H7 (cell line): ENCODE results near the gene PLA2G12B. TPM values are rescaled to one million over a fixed set of nuclear protein-coding genes. Genes with fewer than 3 reads are reported as not detected.
"Not testable (repeated sequence)": the region's sequence is repeated elsewhere in the genome, so short reads cannot be mapped to it uniquely, and the experiment has no call there.

ENCODE experiments used
- DNase-seq: peaks from one replicate; pipeline ENCODE4 v3.0.0; 2012
- H3K27me3 ChIP-seq: 2 replicates; pipeline ENCODE4 v1.6.0; 2011; ENCODE audit warnings: mild to moderate bottlenecking, low read length; ENCODE audit not compliant: control insufficient read depth, insufficient read depth
- H3K36me3 ChIP-seq: replicated peaks from 2 replicates; pipeline ENCODE4 v1.5.1; 2011; ENCODE audit warnings: low read length; ENCODE audit not compliant: control insufficient read depth, insufficient read depth
- H3K4me3 ChIP-seq: 2 replicates; pipeline ENCODE4 v1.5.1; 2011; ENCODE audit warnings: low read depth, mild to moderate bottlenecking, control low read depth, low read length, moderate library complexity; ENCODE audit not compliant: insufficient read depth
- total RNA-seq: library from RNA; depleted of rRNA; stranded (reverse); fragments of >200 nt; shearing (Covaris generic); gene quantifications from 2 replicates; pipeline ENCODE4 v1.2.3, GENCODE V29; 2014; rRNA removed

The PLA2G12B gene
- 0.14 and 0.33 TPM in 2 replicates for total RNA-seq

- Histone ChIP-seq H3K4me3 (no peak within 1 kb of the TSS), H3K36me3 (no peaks in the 10 kb centered on the region), H3K27me3 (no peaks in the 10 kb centered on the region)
- no peak for DNase-seq
Measured at GRCh38 chr10:72954596-72955554, at the start of gene PLA2G12B. Gene PLA2G12B (minus strand): TSS chr10:72954806. CDS start chr10:72954685, 121 bp downstream.

- H3K36me3 ChIP-seq, result no peaks in the 10 kb centered on the region; the same call in 1 of the 2 replicates
- H3K4me3 ChIP-seq, result no peak overlapping the region
- DNase-seq, result no peak
Measured at GRCh38 chr10:73003822-73004221, 49.2 kb upstream of the PLA2G12B start.

GRCh38 chr10:73000973-73001372 lies 46.4 kb upstream of the PLA2G12B start:
- Histone ChIP-seq H3K36me3 (no peaks in the 10 kb centered on the region), H3K27me3 (no peaks in the 10 kb centered on the region), H3K4me3 (no peak overlapping the region)
- no peak for DNase-seq

More at GRCh38 chr10:73003822-73004221, 49.2 kb upstream of the PLA2G12B start:
- no peaks in the 10 kb centered on the region for H3K27me3 ChIP-seq

- H3K36me3 ChIP-seq, result no peaks in the 10 kb centered on the region
- no peak for DNase-seq
- H3K4me3 ChIP-seq, result no peak overlapping the region
- H3K27me3 ChIP-seq, result no peaks in the 10 kb centered on the region
Measured at GRCh38 chr10:72997099-72997498, 42.5 kb upstream of the PLA2G12B start.

- H3K4me3 ChIP-seq, DNase-seq, H3K27me3 ChIP-seq, H3K36me3 ChIP-seq: not testable (repeated sequence)
Measured at GRCh38 chr10:72995459-72995858, 40.9 kb upstream of the PLA2G12B start.

GRCh38 chr10:72989771-72990170 lies 35.2 kb upstream of the PLA2G12B start:
- not testable (repeated sequence) for H3K27me3 ChIP-seq, DNase-seq

GRCh38 chr10:72984618-72985017 lies 30.0 kb upstream of the PLA2G12B start:
- H3K36me3 ChIP-seq, DNase-seq, H3K4me3 ChIP-seq, H3K27me3 ChIP-seq: not testable (repeated sequence)

More at GRCh38 chr10:72989771-72990170, 35.2 kb upstream of the PLA2G12B start:
- not testable (repeated sequence) for H3K4me3 ChIP-seq, H3K36me3 ChIP-seq

- no peak for DNase-seq
- no peaks in the 10 kb centered on the region for H3K27me3 ChIP-seq
- no peak overlapping the region for H3K4me3 ChIP-seq
- no peaks in the 10 kb centered on the region for H3K36me3 ChIP-seq
Measured at GRCh38 chr10:72981882-72982529, 27.4 kb upstream of the PLA2G12B start.

- no peak for DNase-seq
- H3K4me3 ChIP-seq, result no peak overlapping the region
- H3K27me3 ChIP-seq, result no peaks in the 10 kb centered on the region
- no peaks in the 10 kb centered on the region for H3K36me3 ChIP-seq
Measured at GRCh38 chr10:72981028-72981881, 26.6 kb upstream of the PLA2G12B start.

GRCh38 chr10:72980348-72980747 lies 25.7 kb upstream of the PLA2G12B start:
- H3K27me3 ChIP-seq, result no peaks in the 10 kb centered on the region
- H3K4me3 ChIP-seq, result no peak overlapping the region
- no peak for DNase-seq
- H3K36me3 ChIP-seq, result no peaks in the 10 kb centered on the region

GRCh38 chr10:72979709-72980108 lies 25.1 kb upstream of the PLA2G12B start:
- H3K27me3 ChIP-seq, result no peaks in the 10 kb centered on the region
- no peak for DNase-seq

GRCh38 chr10:72976886-72977285 lies 22.3 kb upstream of the PLA2G12B start:
- H3K36me3 ChIP-seq, result no peaks in the 10 kb centered on the region
- no peaks in the 10 kb centered on the region for H3K27me3 ChIP-seq
- H3K4me3 ChIP-seq, result no peak overlapping the region
- no peak for DNase-seq

More at GRCh38 chr10:72979709-72980108, 25.1 kb upstream of the PLA2G12B start:
- Histone ChIP-seq H3K4me3 (no peak overlapping the region), H3K36me3 (no peaks in the 10 kb centered on the region)

GRCh38 chr10:72956001-72956400 lies 1.4 kb upstream of the PLA2G12B start:
- Histone ChIP-seq H3K27me3 (no peaks in the 10 kb centered on the region), H3K4me3 (no peak overlapping the region), H3K36me3 (no peaks in the 10 kb centered on the region)
- DNase-seq, result no peak

- Histone ChIP-seq H3K36me3 (no peaks in the 10 kb centered on the region), H3K4me3 (no peak overlapping the region), H3K27me3 (no peaks in the 10 kb centered on the region)
- DNase-seq, result no peak
Measured at GRCh38 chr10:72954230-72954595, 393 bp downstream of the PLA2G12B start.
